ENCODE data around the gene WEE1. TPM values are rescaled to one million over a fixed set of nuclear protein-coding genes. Genes with fewer than 3 reads are reported as not detected.
"Not testable (repeated sequence)": the region's sequence is repeated elsewhere in the genome, so short reads cannot be mapped to it uniquely, and the experiment has no call there.

WEE1 gene
- polyA plus RNA-seq, 1 donor (not counting 4 experiments of a cell fraction or from before 2014, with no cell fraction given), result 39.2 TPM

GRCh38 chr11:9601037-9601875 lies 27.8 kb downstream of the WEE1 start:
- no peak for TF ChIP-seq CTCF (optimal IDR thresholded peaks at IDR 0.05 in 1 of 3, IDR thresholded peaks at IDR 0.05 in 1 of 3, conservative IDR thresholded peaks at IDR 0.05 in 1 of 3; ENCODE audit: extremely low read depth in 1 of 3, insufficient read depth in 2 of 3, low read length in 3 of 3)
- TF ChIP-seq EZH2 (IDR thresholded peaks at IDR 0.05; ENCODE audit: low read length), result no peak
- no peaks in the 10 kb centered on the region for H3K27me3 ChIP-seq (ENCODE audit: control insufficient read depth, extremely low read depth, insufficient read depth, low read length)
- FAIRE-seq (no peak), DNase-seq (ENCODE audit: low read depth, low spot score) (peak; percentile 49)
- no peaks in the 10 kb centered on the region for H3K36me3 ChIP-seq (ENCODE audit: control insufficient read depth in 2 of 2, extremely low read depth in 1 of 2, insufficient read depth in 2 of 2, low read length in 2 of 2)
- peak overlapping the region in 1 of 3 experiments; percentile 16 for H3K4me3 ChIP-seq (ENCODE audit: control insufficient read depth in 2 of 3, extremely low read depth in 1 of 3, insufficient read depth in 2 of 3, low read depth in 1 of 3, low read length in 3 of 3)
- H3K9ac ChIP-seq (ENCODE audit: control insufficient read depth, extremely low read depth, insufficient read depth, low read length), result peak overlapping the region; percentile 48
- peaks cover 12% of the 10 kb centered on the region for H3K4me1 ChIP-seq (ENCODE audit: control insufficient read depth, extremely low read depth, insufficient read depth, low read length)
- H3K9me1 ChIP-seq (ENCODE audit: control insufficient read depth, extremely low read depth, insufficient read depth, low read length), result peaks cover 5% of the 10 kb centered on the region
- H3K9me3 ChIP-seq (ENCODE audit: control insufficient read depth, low read depth, low read length), result no peaks in the 10 kb centered on the region
- no peaks in the 10 kb centered on the region for H4K20me1 ChIP-seq (ENCODE audit: control insufficient read depth, extremely low read depth, insufficient read depth, low read length)
- peak overlapping the region; percentile 61 for H3K4me2 ChIP-seq (ENCODE audit: control insufficient read depth, extremely low read depth, insufficient read depth, low read depth, low read length)
- dilution Hi-C loops (cut with MboI; ENCODE audit: extremely low pct_ligation_motif_present, low sequenced_read_pairs), result no loop called here
- peak overlapping the region; percentile 58 for H3K27ac ChIP-seq (ENCODE audit: control insufficient read depth, insufficient read depth, low read length)
- H2AFZ ChIP-seq (ENCODE audit: control insufficient read depth, low read length), result peak overlapping the region; percentile 78
- H3K79me2 ChIP-seq (ENCODE audit: control insufficient read depth, insufficient read depth, low read length), result no peaks in the 10 kb centered on the region

GRCh38 chr11:9601876-9602199 lies 28.4 kb downstream of the WEE1 start:
- no peaks in the 10 kb centered on the region for H3K79me2 ChIP-seq (ENCODE audit: control insufficient read depth, insufficient read depth, low read length)
- H3K4me3 ChIP-seq (ENCODE audit: control insufficient read depth in 2 of 3, extremely low read depth in 1 of 3, insufficient read depth in 2 of 3, low read depth in 1 of 3, low read length in 3 of 3), result no peak overlapping the region
- no peak overlapping the region for H3K4me2 ChIP-seq (ENCODE audit: control insufficient read depth, extremely low read depth, insufficient read depth, low read depth, low read length)
- H3K9me1 ChIP-seq (ENCODE audit: control insufficient read depth, extremely low read depth, insufficient read depth, low read length), result peaks cover 5% of the 10 kb centered on the region
- peaks cover 12% of the 10 kb centered on the region for H3K4me1 ChIP-seq (ENCODE audit: control insufficient read depth, extremely low read depth, insufficient read depth, low read length)
- no peak overlapping the region for H2AFZ ChIP-seq (ENCODE audit: control insufficient read depth, low read length)
- DNase-seq (ENCODE audit: low read depth, low spot score), result no peak
- no peak overlapping the region for H3K9ac ChIP-seq (ENCODE audit: control insufficient read depth, extremely low read depth, insufficient read depth, low read length)
- dilution Hi-C loops (cut with MboI; ENCODE audit: extremely low pct_ligation_motif_present, low sequenced_read_pairs), result no loop called here
- H4K20me1 ChIP-seq (ENCODE audit: control insufficient read depth, extremely low read depth, insufficient read depth, low read length), result no peaks in the 10 kb centered on the region
- no peaks in the 10 kb centered on the region for H3K27me3 ChIP-seq (ENCODE audit: control insufficient read depth, extremely low read depth, insufficient read depth, low read length)
- no peak for FAIRE-seq
- no peaks in the 10 kb centered on the region for H3K36me3 ChIP-seq (ENCODE audit: control insufficient read depth in 2 of 2, extremely low read depth in 1 of 2, insufficient read depth in 2 of 2, low read length in 2 of 2)
- no peak overlapping the region for H3K27ac ChIP-seq (ENCODE audit: control insufficient read depth, insufficient read depth, low read length)
- no peak for TF ChIP-seq CTCF (optimal IDR thresholded peaks at IDR 0.05 in 1 of 3, IDR thresholded peaks at IDR 0.05 in 1 of 3, conservative IDR thresholded peaks at IDR 0.05 in 1 of 3; ENCODE audit: extremely low read depth in 1 of 3, insufficient read depth in 2 of 3, low read length in 3 of 3)
- TF ChIP-seq EZH2 (IDR thresholded peaks at IDR 0.05; ENCODE audit: low read length), result no peak
- H3K9me3 ChIP-seq (ENCODE audit: control insufficient read depth, low read depth, low read length), result no peaks in the 10 kb centered on the region

- H3K27ac ChIP-seq (ENCODE audit: control insufficient read depth, insufficient read depth, low read length); H3K27me3 ChIP-seq (ENCODE audit: control insufficient read depth, extremely low read depth, insufficient read depth, low read length); H3K9me1 ChIP-seq (ENCODE audit: control insufficient read depth, extremely low read depth, insufficient read depth, low read length); dilution Hi-C loops (cut with MboI; ENCODE audit: extremely low pct_ligation_motif_present, low sequenced_read_pairs); H3K36me3 ChIP-seq (ENCODE audit: control insufficient read depth in 2 of 2, extremely low read depth in 1 of 2, insufficient read depth in 2 of 2, low read length in 2 of 2); H3K9me3 ChIP-seq (ENCODE audit: control insufficient read depth, low read depth, low read length); H3K79me2 ChIP-seq (ENCODE audit: control insufficient read depth, insufficient read depth, low read length); H2AFZ ChIP-seq (ENCODE audit: control insufficient read depth, low read length); H3K9ac ChIP-seq (ENCODE audit: control insufficient read depth, extremely low read depth, insufficient read depth, low read length); H4K20me1 ChIP-seq (ENCODE audit: control insufficient read depth, extremely low read depth, insufficient read depth, low read length); H3K4me3 ChIP-seq (ENCODE audit: control insufficient read depth in 2 of 3, extremely low read depth in 1 of 3, insufficient read depth in 2 of 3, low read depth in 1 of 3, low read length in 3 of 3); H3K4me2 ChIP-seq (ENCODE audit: control insufficient read depth, extremely low read depth, insufficient read depth, low read depth, low read length); FAIRE-seq; DNase-seq (ENCODE audit: low read depth, low spot score): not testable (repeated sequence)
- H3K4me1 ChIP-seq (ENCODE audit: control insufficient read depth, extremely low read depth, insufficient read depth, low read length), result peaks cover 12% of the 10 kb centered on the region
These were observed 29.7 kb downstream of the WEE1 start for GRCh38 chr11:9603214-9603613.
